GM11168 (cell line): ENCODE measurements around the gene THPO.

ENCODE experiments used
- in situ Hi-C: fragments of 300-500 bp; cut with MboI; formaldehyde crosslinking; loops from one replicate; pipeline ENCODE4 v1.12.0; 2022; ENCODE audit warnings: low sequenced_read_pairs; ENCODE audit not compliant: unreplicated experiment

Gene THPO

GRCh38 chr3:184386047-184386806 is 8.2 kb upstream of the THPO start:
- in situ Hi-C loops, result no loop called here

GRCh38 chr3:184384856-184385422 is 6.9 kb upstream of the THPO start:
- in situ Hi-C loops, result no loop called here

- in situ Hi-C loops, result no loop called here
Measured at GRCh38 chr3:184384342-184384741, 6.3 kb upstream of the THPO start.

- in situ Hi-C loops, result no loop called here
Measured at GRCh38 chr3:184383033-184383740, 5.2 kb upstream of the THPO start.

- in situ Hi-C loops, result no loop called here
Measured at GRCh38 chr3:184382326-184383032, 4.5 kb upstream of the THPO start.

- in situ Hi-C loops, result no loop called here
Measured at GRCh38 chr3:184381261-184382224, 3.5 kb upstream of the THPO start.

GRCh38 chr3:184380627-184381260 is 2.7 kb upstream of the THPO start:
- in situ Hi-C loops, result no loop called here

- in situ Hi-C loops, result no loop called here
Measured at GRCh38 chr3:184380185-184380626, 2.2 kb upstream of the THPO start.

- in situ Hi-C loops, result no loop called here
Measured at GRCh38 chr3:184379358-184380184, 1.6 kb upstream of the THPO start, which contains the start of gene CHRD. TSS of gene CHRD (plus strand) at chr3:184380054. CDS start at chr3:184380319, 265 bp downstream.

- in situ Hi-C loops, result no loop called here
Measured at GRCh38 chr3:184378651-184379357, 797 bp upstream of the THPO start.

GRCh38 chr3:184377374-184377773 is 633 bp downstream of the THPO start:
- in situ Hi-C loops, result no loop called here

GRCh38 chr3:184375747-184376461 is 2.1 kb downstream of the THPO start:
- in situ Hi-C loops, result no loop called here

- in situ Hi-C loops, result no loop called here
Measured at GRCh38 chr3:184373422-184373821, 4.6 kb downstream of the THPO start.

- in situ Hi-C loops, result no loop called here
Measured at GRCh38 chr3:184372911-184373310, 5.1 kb downstream of the THPO start.

GRCh38 chr3:184372296-184372821 is 5.6 kb downstream of the THPO start:
- in situ Hi-C loops, result no loop called here

GRCh38 chr3:184371570-184372018 is 6.4 kb downstream of the THPO start:
- in situ Hi-C loops, result no loop called here
